HepG2 (cell line): Measurements from ENCODE around the gene HECA. TPM values are rescaled to one million over a fixed set of nuclear protein-coding genes. Genes with fewer than 3 reads are reported as not detected.

Experiments
- BRD4 ChIP-seq: sonication (generic); formaldehyde crosslinking; IDR thresholded peaks from 2 replicates; pipeline ENCODE4 v1.4.0; 2020; ENCODE audit warnings: missing genetic modification reagents
- FOSL2 ChIP-seq: sonication (generic); formaldehyde crosslinking; IDR thresholded peaks from 2 replicates; pipeline ENCODE4 v1.4.0; 2020; ENCODE audit warnings: missing genetic modification reagents
- FOXA1 ChIP-seq, 2 experiments: fragments of 450-650 bp in 1 of 2; sonication (generic) in 1 of 2; formaldehyde crosslinking in 1 of 2; IDR thresholded peaks; 2 replicates each; pipeline versions ENCODE4 v1.4.0 to v1.6.1; 2016 to 2020; ENCODE audit warnings: missing genetic modification reagents in 1 of 2
- GABPB1 ChIP-seq: IDR thresholded peaks from 2 replicates; pipeline ENCODE4 v1.6.1; 2016; ENCODE audit warnings: mild to moderate bottlenecking, missing genetic modification reagents, moderate library complexity, missing compliant biosample characterization
- HDAC6 ChIP-seq: fragments of 200-600 bp; sonication (generic); IDR thresholded peaks from 2 replicates; pipeline ENCODE4 v1.7.0; 2017; ENCODE audit warnings: mild to moderate bottlenecking, antibody characterized with exemption, low read length, low read depth
- HINFP ChIP-seq: sonication (generic); formaldehyde crosslinking; IDR thresholded peaks from 2 replicates; pipeline ENCODE4 v1.4.0; 2020; ENCODE audit warnings: low read depth, mild to moderate bottlenecking, missing genetic modification reagents
- IRX3 ChIP-seq: sonication (generic); formaldehyde crosslinking; IDR thresholded peaks from 2 replicates; pipeline ENCODE4 v1.8.1; 2023; ENCODE audit warnings: mild to moderate bottlenecking, low read depth, missing genetic modification reagents, borderline replicate concordance
- PRDM15 ChIP-seq: sonication (generic); formaldehyde crosslinking; IDR thresholded peaks from 2 replicates; pipeline ENCODE4 v1.4.0; 2020; ENCODE audit warnings: missing genetic modification reagents
- RORA ChIP-seq: sonication (generic); formaldehyde crosslinking; IDR thresholded peaks from 2 replicates; pipeline ENCODE4 v1.5.0; 2020; ENCODE audit warnings: mild to moderate bottlenecking, missing genetic modification reagents, moderate library complexity
- TBX2 ChIP-seq: sonication (generic); formaldehyde crosslinking; IDR thresholded peaks from 2 replicates; pipeline ENCODE4 v1.5.0; 2020; ENCODE audit warnings: missing genetic modification reagents, mild to moderate bottlenecking, borderline replicate concordance
- TEAD2 ChIP-seq: sonication (generic); formaldehyde crosslinking; IDR thresholded peaks from 2 replicates; pipeline ENCODE4 v1.9.0; 2021; ENCODE audit warnings: missing genetic modification reagents
- TEAD3 ChIP-seq: optimal IDR thresholded peaks from 2 replicates; pipeline ENCODE3; 2016; ENCODE audit warnings: borderline replicate concordance
- TOE1 ChIP-seq: sonication (generic); formaldehyde crosslinking; IDR thresholded peaks from 2 replicates; pipeline ENCODE4 v1.4.0; 2020; ENCODE audit warnings: mild to moderate bottlenecking, missing genetic modification reagents
- TRIM22 ChIP-seq: fragments of 450-650 bp; IDR thresholded peaks from 2 replicates; pipeline ENCODE4 v1.6.1; 2017
- ZBTB26 ChIP-seq: IDR thresholded peaks from 2 replicates; pipeline ENCODE4 v1.6.1; 2016; ENCODE audit warnings: missing compliant biosample characterization, missing genetic modification reagents, borderline replicate concordance
- ZNF12 ChIP-seq: sonication (generic); formaldehyde crosslinking; IDR thresholded peaks from 2 replicates; pipeline ENCODE4 v1.5.0; 2020; ENCODE audit warnings: missing genetic modification reagents
- ZNF280D ChIP-seq: sonication (generic); formaldehyde crosslinking; IDR thresholded peaks from 2 replicates; pipeline ENCODE4 v1.5.1; 2020; ENCODE audit warnings: mild to moderate bottlenecking, missing genetic modification reagents
- ZNF326 ChIP-seq: sonication (generic); formaldehyde crosslinking; IDR thresholded peaks from 2 replicates; pipeline ENCODE4 v1.4.0; 2020; ENCODE audit warnings: missing genetic modification reagents, borderline replicate concordance
- ZNF790 ChIP-seq: sonication (generic); formaldehyde crosslinking; IDR thresholded peaks from 2 replicates; pipeline ENCODE4 v1.8.0; 2022; ENCODE audit warnings: missing genetic modification reagents, mild to moderate bottlenecking, borderline replicate concordance
- polyA plus RNA-seq, 8 experiments: library from polyadenylated mRNA; depleted of rRNA in 3 of 8; stranded (reverse) in 7 of 8; unstranded in 1 of 8; fragments of >200 nt; fragmentation: Illumina TruSeq in 4 of 8; extraction: Trizol in 4 of 8; gene quantifications; 2 replicates each; pipeline versions ENCODE4 v1.2.1 to v1.2.3, GENCODE V29; 2011 to 2016; ENCODE audit warnings: low read depth in 4 of 8, missing spikeins in 1 of 8, mixed read lengths in 1 of 8; ENCODE audit not compliant: insufficient read depth in 1 of 8
- total RNA-seq, 5 experiments: library from RNA; depleted of rRNA; stranded (reverse); fragments of >200 nt; fragmentation: Illumina TruSeq; extraction: Trizol; gene quantifications; 2 replicates each; pipeline ENCODE4 v1.2.3, GENCODE V29; 2016; ENCODE audit warnings: low read depth in 1 of 5

Gene HECA
- total and polyA plus RNA-seq, 2 of the 13 experiments (the other 11 are each of a cell fraction or from before 2014, with no cell fraction given) = 0.18 to 0.49 TPM

GRCh38 chr6:139134817-139135577 lies at the start of gene HECA (continued):
- no peak for TF ChIP-seq TEAD3 (CRISPR knock-in tag)
- no peak for TF ChIP-seq BRD4
- TF ChIP-seq ZNF326 (CRISPR knock-in tag) = no peak
- TF ChIP-seq FOXA1 (IDR thresholded peaks at IDR 0.05) = no peak
- no peak for TF ChIP-seq FOXA1 (CRISPR knock-in tag; IDR thresholded peaks at IDR 0.05)
- no peak for TF ChIP-seq ZNF280D (CRISPR knock-in tag)
- TF ChIP-seq HINFP (CRISPR knock-in tag) = no peak
- TF ChIP-seq RORA (CRISPR knock-in tag) = no peak
- TF ChIP-seq TEAD2 (CRISPR knock-in tag) = no peak
- TF ChIP-seq ZNF790 (CRISPR knock-in tag) = no peak
- TF ChIP-seq HDAC6 = no peak
- TF ChIP-seq IRX3 = no peak
- TF ChIP-seq ZBTB26 (CRISPR knock-in tag) = no peak; the same call in 1 of the 2 replicates
- TF ChIP-seq TOE1 = no peak
- TF ChIP-seq TRIM22 = no peak
- TF ChIP-seq PRDM15 (CRISPR knock-in tag) = no peak
- no peak for TF ChIP-seq TBX2
- TF ChIP-seq GABPB1 (CRISPR knock-in tag) = peak; percentile 81
- peak; percentile 77 for TF ChIP-seq FOSL2
- TF ChIP-seq ZNF12 (CRISPR knock-in tag) = no peak
